Hematopoietic multipotent progenitor cell treated with erythropoietin and hydrocortisone succinate and interleukin-3 and kit ligand, for 6 days (in vitro differentiated cells): Measurements from ENCODE around the gene MAD1L1.

Experiments used
- DNase-seq: peaks from one replicate; pipeline ENCODE4 v3.0.0-alpha.2; 2015

The MAD1L1 gene

DNA sequence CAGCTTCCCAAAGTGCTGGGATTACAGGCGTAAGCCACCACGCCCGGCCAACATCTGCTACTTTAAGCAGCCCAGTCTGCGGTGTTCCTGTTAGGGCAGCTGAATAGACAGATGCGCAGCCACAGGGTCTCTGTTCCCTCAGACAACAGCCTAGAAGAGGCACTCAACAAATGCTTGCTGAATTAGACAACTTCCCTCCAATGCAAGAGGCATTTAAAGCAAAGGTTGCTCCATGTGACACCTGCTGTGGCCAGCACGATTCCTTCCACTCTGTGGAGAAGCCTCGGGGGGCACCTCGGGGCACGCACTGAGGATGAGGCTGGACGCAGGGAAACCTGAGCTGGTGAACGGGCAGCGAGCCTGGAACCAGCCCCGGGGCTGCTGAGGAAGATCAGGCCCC, 237.8 kb downstream of the MAD1L1 start:
- no peak for DNase-seq

DNA sequence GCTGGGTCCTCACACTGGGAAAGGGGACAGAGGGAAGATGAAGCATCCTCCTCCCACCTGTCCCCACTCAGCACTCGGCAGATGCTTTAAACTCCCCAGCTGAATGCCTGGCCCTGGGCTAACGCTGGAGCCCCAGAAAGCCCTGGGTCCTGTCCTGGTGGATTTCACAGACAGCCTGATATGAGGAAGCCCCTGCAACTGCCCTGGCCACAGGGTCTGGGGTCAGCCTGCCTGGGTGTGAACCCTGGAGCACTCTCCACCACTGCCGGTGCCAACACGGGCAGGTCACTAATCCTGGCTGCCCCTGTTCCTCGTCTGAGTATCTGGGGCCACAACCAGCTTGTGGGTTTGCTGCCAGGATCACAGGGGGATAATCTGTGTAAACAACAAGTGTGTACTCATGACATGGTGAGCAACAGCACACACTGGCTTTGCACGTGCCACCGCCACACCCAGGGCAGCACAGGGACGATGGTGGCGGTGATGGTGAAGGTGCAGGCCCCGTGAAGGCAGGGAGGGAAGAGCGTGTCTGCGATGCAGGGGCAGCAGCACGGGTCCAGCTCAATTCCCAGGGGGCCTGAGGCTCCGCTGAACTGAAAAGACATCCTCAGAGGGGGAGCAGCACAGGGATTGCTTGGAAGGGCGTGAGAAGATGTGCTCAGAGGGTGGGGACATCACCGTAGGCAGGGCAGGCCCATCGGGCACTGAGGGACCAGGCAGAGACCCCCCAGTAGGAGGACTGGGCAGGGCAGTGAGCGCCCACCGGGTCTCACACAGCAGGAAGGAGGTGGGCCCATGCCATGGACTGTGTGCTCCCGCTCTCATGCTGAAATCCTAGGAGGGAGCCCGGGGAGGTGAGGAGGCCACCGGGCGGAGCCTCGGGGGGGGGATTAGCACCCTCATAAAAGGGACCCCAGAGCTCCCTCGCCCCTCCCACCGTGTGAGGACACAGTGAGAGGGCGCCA, 238.7 kb downstream of the MAD1L1 start:
- DNase-seq: no peak

DNA sequence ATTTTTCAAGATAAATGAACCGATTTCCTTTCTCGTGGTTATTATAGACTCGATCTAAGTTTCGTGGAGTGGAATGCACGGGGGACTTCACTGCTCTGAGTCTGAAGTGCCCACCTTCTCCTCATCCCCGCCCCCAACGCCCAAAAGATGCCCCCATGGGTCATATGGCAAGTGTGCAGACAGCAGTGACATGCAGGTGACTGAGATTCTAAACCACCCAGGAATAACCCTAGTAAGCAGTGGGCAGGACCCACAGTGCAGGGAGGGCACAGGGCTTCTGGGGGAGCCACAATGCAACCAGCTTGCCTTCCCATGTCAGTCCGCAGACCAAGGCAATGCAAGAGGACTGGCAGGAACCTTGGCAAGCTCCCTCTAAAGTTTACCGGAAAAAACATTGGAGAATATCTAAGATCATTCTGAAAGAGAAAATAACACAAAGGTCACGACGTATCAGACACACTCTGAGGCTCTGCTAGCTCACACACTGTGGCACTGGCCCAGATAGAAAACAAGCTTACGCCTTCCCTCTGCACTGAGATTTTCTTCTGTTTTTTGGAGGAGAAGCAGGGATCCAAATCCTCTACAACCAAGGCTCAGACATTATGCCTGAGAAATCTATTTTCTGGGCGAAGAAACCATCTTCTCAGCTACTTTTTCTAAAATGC, 239.6 kb downstream of the MAD1L1 start:
- DNase-seq: no peak

DNA sequence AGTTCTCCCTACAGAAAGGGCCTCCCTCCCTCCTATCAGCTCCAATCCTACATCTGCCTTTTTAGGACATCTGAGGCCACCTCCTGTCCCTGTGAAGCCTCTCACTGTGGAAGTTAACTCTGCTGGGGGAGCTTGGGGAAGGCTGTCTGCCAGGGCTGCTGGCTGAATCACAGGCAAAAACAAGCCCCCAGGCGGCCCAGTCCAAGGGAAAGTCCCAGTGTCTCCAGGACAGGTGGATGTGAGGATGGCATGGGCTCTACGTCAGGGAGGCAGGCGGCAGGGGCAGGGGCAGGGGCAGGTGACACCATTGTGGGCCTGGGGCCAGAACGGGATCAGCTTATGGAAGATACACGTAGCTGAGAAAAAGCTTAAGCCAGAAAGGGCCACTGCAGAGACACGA, 240.2 kb downstream of the MAD1L1 start:
- DNase-seq: no peak

DNA sequence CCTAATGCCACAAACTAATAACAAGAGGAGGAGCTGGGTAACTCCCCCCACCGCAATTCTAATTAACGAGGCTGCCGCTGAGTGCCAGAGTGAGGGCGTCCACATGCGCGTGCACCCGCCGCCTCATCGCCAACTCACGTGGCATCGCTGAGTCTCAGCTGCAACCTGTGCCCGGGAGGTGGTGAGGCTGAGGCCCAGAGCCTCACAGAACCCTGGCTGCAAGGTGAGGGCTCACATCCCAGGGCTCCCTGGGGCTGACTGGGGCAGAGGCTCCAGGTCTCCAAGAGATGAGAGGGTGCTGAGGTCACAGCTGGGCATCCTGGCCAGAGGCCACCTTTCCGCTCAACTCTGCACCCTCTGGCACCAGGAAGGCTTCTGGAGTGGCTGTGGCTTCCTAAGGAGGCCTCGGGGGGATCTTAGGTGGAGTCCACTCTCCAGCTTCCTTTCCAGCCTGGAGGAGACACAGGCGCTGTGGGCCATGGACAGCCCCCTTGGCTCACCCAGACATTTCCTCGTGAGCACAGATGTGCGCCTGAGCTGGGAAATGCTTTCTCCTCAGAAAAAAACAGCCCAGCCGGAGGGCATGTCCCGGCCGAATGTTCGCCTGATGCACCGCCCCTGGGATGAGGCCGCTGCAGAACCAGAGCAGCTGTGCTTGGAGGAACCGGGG, 242.6 kb downstream of the MAD1L1 start:
- no peak for DNase-seq

DNA sequence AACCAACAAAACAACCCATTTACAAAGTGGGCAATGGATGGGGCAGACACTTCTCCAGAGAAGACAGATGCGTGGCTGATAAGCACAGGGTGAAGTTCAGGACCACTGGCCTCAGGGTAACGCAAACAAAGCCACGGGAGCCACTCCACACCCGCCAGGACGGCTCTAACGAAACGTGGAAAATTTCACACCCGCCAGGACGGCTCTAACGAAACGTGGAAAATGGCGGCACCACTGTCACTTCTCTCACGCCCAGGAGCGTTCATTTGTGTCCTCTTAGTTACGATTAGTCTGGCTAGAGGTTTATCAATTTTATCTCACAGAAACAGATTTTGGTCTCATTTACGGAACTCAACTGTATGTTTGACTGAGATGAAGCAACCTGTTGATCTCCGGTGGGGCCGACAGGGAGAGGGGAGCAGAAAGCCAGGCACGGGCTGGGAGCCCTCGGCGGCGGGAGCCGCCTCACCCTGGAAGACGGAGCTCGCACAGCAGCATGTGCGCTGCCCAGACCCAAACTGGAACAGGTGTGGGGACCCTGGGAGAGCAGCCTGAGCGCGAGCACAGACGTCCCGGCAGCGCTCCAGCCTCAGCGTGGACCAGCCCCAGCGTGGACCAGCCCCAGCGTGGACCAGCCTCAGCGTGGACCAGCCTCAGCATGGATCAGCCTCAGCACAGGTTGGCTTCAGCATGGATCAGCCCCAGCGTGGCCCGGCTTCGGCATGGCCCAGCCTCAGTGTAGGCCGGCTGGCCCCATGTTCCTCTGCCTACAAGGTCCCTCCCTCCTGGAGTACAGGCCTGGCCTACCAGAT, 243.5 kb downstream of the MAD1L1 start:
- DNase-seq: no peak

DNA sequence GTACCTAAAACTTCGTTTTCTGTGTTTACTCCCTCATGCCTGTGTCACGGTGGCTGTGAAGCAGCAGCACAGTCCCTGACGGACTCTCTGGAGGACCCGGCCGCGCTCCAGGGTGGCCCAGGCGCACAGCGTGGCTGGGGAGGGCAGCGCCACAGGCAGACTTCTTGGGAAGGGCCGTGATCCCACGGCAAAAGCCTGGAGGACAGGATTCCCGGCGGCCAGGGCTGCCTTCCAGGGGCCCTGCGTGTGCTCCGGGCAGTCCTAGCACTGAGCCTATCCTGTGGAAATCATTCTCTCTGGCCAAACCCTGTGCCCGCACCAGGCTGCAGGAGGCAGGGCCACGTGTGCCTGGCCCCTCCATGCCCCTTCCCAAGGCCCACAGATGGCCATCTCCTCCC, 244.2 kb downstream of the MAD1L1 start:
- DNase-seq: no peak

DNA sequence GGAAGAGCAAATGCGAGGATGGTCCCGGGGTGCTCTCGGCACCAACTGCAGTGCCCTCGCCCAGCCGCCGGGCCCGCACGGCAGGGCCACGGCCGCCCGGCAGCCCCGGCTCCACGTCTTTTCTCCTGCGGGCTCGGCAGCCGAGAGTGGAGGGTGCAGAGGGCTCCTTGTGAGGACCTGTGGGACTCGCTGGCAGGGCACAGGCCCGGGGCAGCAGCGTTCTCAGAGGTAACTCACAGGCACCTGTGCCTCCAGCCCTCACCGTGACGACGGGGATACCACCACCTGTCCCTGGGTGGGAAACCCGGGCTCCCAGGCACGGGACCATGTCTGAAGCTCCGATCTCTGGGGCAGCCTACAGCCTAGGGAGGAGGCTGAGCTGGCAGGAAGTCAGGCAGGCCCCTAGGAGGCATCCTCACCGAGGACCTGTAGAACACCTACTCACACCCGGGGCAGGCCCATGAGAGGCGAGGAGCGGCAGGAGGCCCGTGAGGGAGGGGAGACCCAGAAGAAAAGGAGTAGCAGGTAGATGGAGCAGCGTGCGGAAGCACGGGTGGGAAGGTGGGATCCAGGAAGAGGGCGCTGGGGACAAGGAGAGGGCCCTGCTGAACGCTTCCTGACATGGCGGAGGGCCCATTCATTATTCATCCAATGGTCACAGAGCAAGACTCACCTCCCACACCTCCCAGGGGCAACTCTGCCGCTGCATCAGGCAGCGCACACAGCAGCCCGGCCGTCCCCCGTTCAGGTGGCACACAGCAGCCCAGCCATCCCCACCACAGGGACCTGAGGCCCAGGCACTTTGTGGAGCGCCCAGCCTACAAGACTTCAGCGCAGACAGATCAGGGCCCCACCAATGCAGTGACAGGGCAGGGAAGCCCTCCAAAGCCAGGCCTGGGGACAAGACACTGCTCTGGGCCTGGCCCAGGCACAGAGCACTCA, 244.9 kb downstream of the MAD1L1 start:
- no peak for DNase-seq

DNA sequence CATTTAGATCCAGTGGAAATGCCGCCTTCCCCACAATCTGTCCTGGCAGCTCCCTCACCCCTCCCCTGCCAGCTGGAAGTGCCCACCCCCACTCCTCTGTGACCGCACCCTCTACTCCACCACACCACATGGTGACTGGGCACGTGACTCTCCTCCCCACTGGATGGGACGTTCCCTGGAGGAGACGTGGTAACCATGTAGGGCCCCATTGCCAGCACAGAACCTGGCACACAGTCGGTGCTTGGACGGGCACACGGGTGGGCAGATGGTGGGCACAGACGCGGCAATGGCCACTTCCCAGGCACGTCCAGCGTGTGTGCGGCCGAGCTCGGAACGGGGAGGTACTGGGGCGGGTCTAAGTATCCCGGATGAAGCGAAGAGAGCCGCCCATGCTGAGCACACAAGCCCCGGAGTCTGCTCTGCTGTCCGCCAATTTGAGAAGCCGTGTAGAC, 245.6 kb downstream of the MAD1L1 start:
- no peak for DNase-seq

DNA sequence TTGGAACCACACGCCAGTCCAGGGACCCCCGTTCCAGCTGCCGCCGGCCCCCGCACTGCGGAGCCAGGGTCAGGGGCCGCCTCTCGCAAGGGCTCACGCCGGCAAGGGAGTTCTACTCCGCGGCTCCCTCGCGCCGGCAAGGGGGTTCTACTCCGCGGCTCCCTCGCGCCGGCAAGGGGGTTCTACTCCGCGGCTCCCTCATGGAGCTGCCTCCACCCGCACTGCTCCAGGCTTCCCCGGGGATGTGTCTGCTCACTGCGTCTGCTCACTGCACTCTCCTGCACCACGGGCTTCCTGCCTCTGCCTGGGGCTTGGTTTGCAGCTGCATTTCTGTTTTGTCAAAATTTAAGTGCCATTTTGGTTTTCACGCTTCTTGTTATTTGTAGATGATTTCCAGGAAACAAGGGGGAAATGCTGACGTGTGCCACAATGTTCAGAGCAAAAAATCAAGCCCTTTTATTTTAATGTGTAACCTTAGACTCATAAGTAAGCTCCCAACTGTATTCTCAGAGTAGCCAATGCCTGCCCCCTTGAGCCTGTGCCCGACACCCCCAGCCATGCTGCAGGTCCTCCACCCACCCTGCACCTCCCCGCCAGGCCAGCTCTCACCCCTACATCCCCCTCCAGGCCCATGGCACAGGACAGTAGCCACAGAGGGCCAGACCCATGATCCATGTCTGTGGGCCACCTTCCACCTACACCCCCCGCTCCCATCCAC, 246.2 kb downstream of the MAD1L1 start:
- peak; percentile 10 for DNase-seq

DNA sequence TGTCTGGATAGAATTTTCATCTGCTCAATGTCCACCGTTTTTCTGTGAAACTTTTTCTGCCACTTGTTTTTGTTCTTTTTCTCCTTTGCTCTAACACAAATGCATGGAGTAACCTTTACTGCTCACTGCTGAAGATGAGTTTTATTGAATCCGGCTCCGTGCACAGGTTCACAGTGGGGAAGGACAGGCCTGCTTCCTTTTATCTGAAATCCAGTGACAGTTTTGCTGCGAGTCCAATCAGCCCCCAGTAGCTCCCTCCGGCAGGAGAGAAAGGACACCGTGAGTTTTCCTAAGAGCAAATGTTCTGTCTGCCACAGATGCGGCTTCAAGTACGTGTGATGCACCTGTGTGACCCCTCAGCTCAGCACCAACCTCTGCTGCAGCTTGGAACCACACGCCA, 246.8 kb downstream of the MAD1L1 start:
- DNase-seq: no peak

DNA sequence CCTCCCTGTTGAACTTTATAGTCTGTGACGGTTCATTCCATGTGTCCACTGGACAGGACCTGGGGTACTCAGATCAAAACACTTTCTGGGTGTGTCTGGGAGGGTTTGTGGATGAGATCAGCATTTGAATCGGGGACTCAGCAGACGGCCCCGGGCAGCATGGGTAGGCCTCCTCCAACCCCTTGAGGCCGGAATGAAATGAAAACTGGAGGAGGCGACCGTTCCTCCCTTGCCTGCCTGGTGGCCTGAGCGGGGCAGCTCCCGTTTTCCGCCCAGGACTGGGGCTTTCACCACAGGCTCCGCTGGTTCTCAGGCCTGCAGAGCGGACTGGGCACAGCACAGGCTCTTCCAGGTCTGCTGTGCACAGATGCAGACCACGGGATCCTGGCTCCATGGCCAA, 247.7 kb downstream of the MAD1L1 start:
- no peak for DNase-seq

DNA sequence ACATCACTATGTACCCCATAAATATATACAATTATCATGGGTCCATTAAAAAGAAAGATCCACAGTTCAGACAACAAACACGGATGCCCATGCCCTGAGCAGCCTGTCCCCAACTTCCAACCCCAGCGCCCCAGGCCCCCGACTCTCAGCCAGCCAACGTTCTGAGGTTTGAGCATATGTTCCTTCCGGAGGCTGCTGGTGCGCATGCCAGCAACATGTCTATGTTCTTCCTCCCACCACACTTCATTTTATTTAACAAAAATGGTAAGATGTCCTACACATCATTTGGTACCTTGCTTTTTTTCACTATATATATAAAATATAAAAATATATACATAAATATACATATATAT, 250.9 kb downstream of the MAD1L1 start:
- no peak for DNase-seq

DNA sequence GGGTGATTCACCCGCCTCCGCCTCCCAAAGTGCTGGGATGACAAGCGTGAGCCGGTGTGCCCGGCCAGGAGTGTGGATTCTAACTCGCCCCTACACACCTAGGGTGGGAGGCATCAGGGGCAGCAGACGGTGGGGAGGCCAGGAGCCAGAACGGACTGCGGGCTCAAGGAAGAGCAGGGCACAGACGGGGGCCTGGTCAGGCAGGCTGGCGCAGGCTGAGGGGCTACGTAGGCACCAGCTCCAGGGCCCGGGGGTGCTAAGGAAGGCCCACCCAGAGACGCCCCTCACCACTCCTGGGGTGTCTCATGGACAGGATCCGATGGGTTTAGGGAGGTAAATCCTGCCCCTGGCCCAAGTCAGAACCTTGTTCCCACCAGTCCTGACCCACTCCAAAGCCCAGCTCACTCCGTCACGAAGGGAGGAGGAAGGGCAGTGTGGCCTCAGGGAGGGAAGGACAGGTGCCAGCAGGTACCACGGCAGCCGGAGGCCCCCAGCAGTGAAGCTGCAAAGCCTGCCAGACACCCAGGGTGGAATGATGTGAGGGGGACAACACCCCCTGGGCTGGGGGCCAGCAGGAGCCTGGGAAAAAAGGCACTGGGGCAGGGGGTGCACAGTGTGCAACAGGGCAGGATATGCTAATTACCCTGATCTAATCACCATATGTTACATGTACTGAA, 251.4 kb downstream of the MAD1L1 start:
- DNase-seq: no peak

DNA sequence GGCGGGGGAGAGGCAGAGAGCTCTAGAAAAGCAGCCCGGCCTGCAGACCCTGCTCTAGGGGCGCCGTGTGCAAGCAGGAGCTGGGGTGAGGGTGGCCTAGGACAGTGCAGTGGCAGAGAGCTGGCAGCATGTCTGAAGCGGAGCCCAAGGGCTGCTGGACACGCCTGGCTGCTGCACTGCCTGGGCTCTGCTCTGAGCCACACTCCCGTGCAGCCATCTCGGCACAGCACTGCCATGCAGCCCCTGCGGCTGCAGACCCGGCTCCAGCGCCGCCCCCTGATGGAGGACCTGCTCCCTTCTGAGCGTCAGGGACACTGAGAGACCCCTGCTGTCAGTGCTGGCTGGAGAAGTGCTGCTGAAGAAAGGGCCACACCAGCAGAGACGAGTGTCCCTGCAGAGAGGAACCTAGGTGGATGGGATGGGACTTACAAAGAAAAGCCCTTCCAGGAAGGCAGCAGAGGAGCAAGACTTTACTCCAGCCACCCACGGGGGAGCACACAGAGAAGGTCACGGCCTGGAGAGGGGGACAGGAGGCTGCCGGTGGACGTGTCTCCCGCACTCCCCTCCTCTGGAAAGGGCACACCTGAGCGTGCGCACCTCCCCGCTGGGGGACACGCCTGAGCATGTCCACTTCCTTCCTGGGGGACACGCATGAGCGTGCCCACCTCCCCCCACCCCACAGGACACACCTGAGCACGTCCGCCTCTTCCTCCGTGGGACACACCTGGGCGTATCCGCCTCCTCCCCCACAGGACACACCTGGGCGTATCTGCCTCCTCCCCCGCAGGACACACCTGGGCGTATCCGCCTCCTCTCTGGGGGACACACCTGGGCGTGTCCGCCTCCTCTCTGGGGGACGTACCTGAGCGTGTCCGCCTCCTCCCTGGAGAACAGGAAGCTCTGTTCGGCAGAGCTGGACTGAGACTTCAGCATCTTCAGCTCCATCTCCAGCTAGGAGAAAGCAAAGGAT, 252.9 kb downstream of the MAD1L1 start:
- DNase-seq: no peak

DNA sequence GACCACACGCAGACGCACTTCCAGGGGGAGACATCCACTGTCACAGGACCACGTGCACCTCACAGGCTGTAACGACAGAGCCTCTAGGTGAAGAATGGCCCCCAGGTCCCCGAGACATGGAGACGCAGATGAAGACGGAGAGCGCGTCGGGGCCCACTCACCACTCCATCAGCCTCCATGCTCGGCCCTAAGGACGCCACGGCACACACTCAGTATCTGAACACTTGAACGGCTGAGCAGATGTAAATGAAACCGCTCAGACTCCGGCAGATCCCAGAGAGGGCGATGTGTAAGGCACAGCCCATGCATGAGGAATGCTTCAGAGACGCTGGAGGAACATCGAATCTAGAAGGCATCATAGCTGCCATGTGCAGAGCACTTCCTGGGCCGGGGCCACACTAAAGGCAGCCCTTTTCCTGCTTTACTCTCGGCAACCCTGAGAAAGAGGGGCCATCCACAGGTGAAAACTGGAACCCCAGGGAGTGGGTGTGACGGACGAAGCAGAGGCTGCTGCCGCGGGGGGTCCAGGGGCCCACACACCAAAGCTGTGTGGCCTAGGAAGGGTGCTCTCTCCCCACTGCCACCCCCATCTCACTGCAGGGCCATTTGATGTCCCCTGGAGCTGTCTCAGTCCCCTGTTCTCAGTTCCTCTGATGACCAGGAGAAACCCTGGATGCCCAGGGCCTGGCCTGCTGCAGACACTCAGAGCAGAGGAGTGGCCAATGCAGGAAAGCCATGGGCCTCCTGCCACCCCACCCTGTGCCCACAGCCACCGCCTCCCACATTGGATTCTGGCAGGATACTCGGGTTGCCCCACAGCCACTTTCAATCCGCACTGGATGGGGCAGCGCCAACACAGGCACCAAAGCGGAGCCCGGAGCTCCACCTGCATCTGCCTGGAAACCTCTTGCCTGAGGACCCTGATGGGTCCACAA, 253.8 kb downstream of the MAD1L1 start:
- DNase-seq: no peak

DNA sequence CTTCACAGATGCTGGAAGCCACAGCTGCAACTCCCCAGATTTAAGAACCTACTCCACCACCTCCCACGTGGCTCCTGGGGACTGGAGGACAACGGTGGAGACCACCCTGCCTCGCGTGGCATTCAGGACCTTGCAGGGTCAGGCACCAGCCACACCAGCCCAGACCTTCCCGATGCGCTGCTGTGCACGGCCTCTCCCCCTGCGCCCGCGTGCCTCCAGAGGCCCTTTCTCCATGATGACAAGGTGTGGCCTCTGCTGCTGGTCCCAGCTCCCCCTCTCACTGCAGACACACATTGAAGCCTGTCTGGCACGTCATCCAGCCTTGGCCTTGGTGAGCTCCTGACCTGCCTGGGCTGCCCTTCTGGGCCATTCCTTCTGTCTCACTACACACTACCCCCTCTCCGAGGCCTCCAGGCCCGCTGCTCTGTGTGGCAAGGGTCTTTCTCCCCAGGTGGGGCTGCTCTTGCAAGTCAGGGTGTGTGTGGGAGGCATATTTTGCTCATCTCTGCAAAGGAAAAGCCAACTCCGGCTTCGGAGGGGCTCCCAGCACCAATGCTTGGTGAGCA, 254.8 kb downstream of the MAD1L1 start:
- DNase-seq: no peak
